Endothelial cell of umbilical vein (primary cell): ENCODE data around the gene ACADS.

Source experiments
- FOS ChIP-seq: IDR thresholded peaks from 2 replicates; pipeline ENCODE4 v1.6.1; 2011; ENCODE audit warnings: mild to moderate bottlenecking, low read length, moderate library complexity, borderline replicate concordance; ENCODE audit not compliant: insufficient read depth
- JUN ChIP-seq: IDR thresholded peaks from 2 replicates; pipeline ENCODE4 v1.6.1; 2011; ENCODE audit warnings: borderline replicate concordance, low read depth; ENCODE audit not compliant: insufficient read length, insufficient read depth

GRCh38 chr12:120690978-120691377 is 34.6 kb upstream of the ACADS start:
- TF ChIP-seq FOS: no peak
- TF ChIP-seq JUN: no peak
